HG03378 (cell line): Measurements from ENCODE around the gene DHRSX.
"Not testable (repeated sequence)": the region's sequence is repeated elsewhere in the genome, so short reads cannot be mapped to it uniquely, and the experiment has no call there.

Experiments used
- ATAC-seq: cut with Tn5 transposase; IDR thresholded peaks from one replicate; pipeline ENCODE4 v1.9.1; 2021; ENCODE audit warnings: mild to moderate bottlenecking, moderate library complexity; ENCODE audit not compliant: unreplicated experiment

DHRSX gene

GRCh38 chrX:2360731-2361130 is 140.0 kb downstream of the DHRSX start:
- no peak for ATAC-seq

DNA sequence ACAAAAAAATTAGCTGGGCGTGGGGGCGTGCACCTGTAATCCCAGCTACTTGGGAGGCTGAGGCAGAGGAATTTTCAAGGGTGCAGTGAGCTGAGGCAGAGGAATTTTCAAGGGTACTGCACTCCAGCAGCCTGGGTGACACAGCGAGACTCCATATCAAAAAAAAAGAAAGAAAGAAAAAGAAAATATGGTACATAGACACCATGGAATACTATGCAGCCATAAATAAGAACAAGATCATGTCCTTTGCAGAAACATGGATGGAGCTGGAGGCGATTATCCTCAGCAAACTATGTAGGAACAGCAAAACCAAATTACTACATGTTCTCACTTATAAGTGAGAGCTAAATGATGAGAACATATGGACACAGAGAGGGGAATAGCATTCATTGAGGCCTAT is 141.3 kb downstream of the DHRSX start:
- ATAC-seq, result not testable (repeated sequence)

- no peak for ATAC-seq
Observed at GRCh38 chrX:2351999-2352995, 148.5 kb downstream of the DHRSX start.

GRCh38 chrX:2351321-2351720 is 149.5 kb downstream of the DHRSX start:
- ATAC-seq, result no peak

- not testable (repeated sequence) for ATAC-seq
Observed at GRCh38 chrX:2350703-2351102, 150.1 kb downstream of the DHRSX start.

DNA sequence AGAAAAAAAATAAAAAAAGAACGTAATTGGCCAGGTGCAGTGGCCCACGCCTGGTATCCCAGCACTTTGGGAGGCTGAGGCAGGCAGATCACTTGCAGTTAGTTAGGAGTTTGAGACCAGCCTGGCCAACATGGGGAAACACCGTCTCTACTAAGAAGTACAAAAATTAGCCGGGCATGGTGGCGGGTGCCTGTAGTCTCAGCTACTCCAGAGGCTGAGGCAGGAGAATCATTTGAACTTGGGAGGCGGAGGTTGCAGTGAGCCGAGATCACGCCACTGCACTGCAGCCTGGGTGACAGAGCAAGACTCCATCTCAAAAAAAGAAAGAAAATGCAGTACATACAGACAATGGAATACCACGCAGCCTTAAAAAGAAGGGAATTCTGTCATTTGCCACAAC is 150.7 kb downstream of the DHRSX start:
- not testable (repeated sequence) for ATAC-seq

GRCh38 chrX:2348211-2348610 is 152.6 kb downstream of the DHRSX start:
- no peak for ATAC-seq

DNA sequence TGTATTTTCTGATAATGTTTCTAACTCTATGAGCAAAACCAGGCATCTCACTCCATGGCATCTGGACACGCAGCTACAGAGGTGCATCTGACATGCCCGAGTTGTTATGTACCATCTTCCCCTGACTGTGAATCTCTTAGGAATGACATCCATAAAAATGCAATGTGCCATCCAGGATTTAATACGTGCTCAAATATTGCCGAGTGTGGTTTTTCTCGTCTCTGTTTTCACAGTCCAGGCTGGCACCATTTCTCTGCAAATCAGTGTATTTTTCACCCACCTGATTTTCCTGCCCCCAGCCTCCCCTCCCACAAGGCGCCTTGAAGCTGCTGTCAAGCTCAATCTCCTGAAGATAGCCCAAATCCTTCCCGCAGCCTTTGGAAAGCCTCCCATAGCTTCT is 154.6 kb downstream of the DHRSX start:
- ATAC-seq, result no peak

DNA sequence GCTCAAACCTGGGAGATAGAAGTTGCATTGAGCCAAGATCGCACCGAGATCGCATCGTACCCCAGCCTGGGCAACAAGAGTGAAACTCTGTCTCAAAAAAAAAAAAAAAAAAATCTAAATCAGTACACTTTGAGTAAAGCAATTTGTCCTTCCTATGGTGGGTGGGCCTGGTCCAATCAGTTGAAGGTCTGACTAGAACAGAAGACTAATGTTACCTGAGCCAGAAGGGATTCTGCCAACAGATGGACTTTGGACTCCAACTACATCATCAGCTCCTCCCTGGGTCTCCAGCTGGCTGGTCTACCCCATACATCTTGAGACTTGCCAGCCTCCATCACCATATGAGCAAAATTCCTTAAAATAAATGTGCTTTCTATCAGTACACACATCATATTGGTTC is 155.2 kb downstream of the DHRSX start:
- no peak for ATAC-seq

GRCh38 chrX:2343413-2343812 is 157.4 kb downstream of the DHRSX start:
- no peak for ATAC-seq

DNA sequence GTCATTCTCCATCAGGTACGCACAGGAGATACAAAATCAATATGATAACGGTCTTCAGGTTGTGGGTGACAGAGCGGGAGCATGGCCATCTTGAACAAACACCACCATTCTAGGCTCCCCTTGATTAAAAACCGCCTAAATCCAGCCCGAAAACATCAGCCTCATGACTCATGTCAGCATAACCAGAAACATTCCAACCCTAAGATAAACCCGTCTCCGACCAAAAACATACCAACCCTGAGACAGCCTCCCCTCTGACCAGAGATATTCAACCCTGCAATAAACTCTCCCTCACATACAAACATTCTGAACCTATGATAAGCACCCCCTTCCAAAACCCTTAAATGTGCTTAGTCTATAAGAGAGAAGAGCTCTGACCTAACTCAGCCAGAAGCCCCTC is 157.9 kb downstream of the DHRSX start:
- ATAC-seq, result no peak

- ATAC-seq, result no peak
Observed at GRCh38 chrX:2342281-2342688, 158.5 kb downstream of the DHRSX start.

- no peak for ATAC-seq
Observed at GRCh38 chrX:2340991-2341390, 159.8 kb downstream of the DHRSX start.

- no peak for ATAC-seq
Observed at GRCh38 chrX:2336181-2336580, 164.6 kb downstream of the DHRSX start.

GRCh38 chrX:2334237-2334636 is 166.5 kb downstream of the DHRSX start:
- no peak for ATAC-seq

DNA sequence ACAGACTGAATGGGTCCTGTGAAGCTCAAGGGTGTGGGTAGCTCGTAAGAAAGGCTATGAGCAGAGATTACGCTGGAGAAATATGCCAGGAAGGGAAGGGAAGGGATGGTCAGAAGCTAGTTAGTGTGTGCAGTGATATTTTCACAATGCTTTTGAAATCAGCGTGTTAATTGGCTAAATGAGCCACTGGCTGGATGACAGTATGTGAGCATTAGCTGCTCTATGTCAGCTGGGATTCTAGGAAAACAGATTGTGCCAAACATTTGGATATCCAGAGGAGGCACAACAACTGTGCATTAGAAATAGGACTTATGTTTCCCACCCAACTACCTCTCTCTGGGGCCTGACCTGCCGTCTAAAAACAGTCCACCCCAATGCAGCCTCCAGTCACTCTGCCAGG is 168.5 kb downstream of the DHRSX start:
- no peak for ATAC-seq

DNA sequence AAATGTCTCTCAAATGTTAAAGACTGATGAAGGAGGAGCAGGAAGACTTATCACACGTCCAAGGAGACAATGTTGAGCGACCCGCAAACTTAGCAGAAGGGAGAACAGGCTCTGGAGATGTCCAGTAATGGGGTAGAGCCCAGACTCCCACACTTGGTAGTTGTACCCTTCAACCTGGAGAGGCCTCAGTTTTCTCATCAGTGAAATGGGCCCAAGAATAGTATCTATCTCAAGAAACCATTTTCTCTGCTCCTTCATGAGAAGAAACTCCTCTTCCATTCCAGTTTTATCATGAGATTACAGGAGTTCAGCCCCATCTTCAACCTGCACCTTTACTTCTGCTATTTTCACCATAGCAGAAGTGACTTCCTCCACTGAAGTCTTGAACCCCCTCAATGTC is 169.9 kb downstream of the DHRSX start:
- ATAC-seq, result no peak

- ATAC-seq, result no peak
Observed at GRCh38 chrX:2330487-2330886, 170.3 kb downstream of the DHRSX start.

GRCh38 chrX:2327423-2327822 is 173.4 kb downstream of the DHRSX start:
- ATAC-seq, result no peak

GRCh38 chrX:2325076-2325784 is 175.5 kb downstream of the DHRSX start:
- ATAC-seq, result no peak

DNA sequence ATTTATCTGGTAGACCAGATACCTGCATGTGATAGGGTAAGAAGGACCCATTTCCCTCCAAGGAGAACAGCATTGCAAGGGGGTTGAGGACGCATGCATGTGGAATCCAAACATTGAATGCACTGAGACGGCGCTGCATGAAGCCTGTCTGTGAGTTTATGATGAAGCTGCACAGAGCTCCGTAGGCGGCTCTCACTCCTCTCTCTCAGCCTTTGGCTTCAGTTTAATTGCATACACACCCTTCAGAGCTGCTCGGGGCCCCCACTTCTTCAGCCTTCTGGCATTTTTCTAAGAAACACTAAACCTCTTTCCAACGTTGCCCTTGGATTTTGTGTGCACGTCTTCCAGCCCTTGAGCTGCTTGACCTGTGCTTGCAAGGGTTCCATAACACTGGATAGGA is 176.6 kb downstream of the DHRSX start:
- no peak for ATAC-seq

DNA sequence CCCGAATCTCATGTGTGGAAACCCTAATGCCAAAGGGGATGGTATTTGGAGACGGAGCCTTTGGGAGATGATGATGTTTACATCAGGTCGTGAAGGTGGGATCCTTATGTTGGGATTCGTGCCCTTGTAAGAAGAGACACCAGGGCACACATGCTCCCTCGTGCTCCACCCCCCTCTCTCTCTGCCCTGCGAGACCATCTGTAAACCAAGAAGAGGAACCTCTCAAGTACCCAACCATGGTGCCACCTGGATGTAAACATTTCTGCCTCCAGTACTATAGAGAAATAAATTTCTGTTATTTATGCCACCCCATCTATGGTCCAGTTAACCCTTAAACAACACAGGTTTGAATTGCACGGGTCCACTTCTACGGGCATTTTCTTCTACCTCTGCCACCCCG is 179.4 kb downstream of the DHRSX start:
- ATAC-seq, result no peak
